GM18951 (cell line): ENCODE results near the gene ARHGAP8.
"Not testable (repeated sequence)": the region's sequence is repeated elsewhere in the genome, so short reads cannot be mapped to it uniquely, and the experiment has no call there.

ENCODE experiments used
- POLR2A ChIP-seq: IDR thresholded peaks from 4 replicates; pipeline ENCODE4 v1.6.1; 2011; ENCODE audit warnings: mild to moderate bottlenecking; ENCODE audit not compliant: insufficient read length, insufficient read depth; ENCODE audit errors: extremely low read depth
- in situ Hi-C: fragments of 300-500 bp; cut with MboI; formaldehyde crosslinking; loops from one replicate; pipeline ENCODE4 v1.12.0; 2022; ENCODE audit warnings: low sequenced_read_pairs, mixed read lengths, inconsistent platforms; ENCODE audit not compliant: unreplicated experiment

The ARHGAP8 gene

DNA sequence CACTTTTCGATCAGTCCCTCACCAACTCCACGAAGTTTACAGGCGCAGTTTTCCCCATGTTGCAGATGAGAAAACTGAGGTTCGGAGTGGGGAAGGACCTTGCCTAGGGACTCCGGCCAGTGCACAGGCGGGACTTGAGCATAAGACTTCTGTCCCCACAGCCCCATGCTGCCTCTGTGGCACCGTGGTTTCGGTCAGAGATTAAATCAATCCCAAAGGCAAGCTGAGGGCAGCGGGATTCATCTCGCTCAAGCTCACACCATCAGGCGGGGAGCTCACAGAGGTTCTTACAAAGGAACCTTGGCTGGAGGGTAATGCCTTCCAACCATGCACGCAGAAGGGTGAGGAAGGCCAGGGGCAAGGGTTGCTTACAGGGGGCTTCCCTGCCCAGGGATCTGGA, 141.9 kb downstream of the ARHGAP8 start:
- no peak for TF ChIP-seq POLR2A
- in situ Hi-C loops: no loop called here

GRCh38 chr22:44894782-44895181, 142.4 kb downstream of the ARHGAP8 start:
- in situ Hi-C loops: no loop called here
- TF ChIP-seq POLR2A: no peak

DNA sequence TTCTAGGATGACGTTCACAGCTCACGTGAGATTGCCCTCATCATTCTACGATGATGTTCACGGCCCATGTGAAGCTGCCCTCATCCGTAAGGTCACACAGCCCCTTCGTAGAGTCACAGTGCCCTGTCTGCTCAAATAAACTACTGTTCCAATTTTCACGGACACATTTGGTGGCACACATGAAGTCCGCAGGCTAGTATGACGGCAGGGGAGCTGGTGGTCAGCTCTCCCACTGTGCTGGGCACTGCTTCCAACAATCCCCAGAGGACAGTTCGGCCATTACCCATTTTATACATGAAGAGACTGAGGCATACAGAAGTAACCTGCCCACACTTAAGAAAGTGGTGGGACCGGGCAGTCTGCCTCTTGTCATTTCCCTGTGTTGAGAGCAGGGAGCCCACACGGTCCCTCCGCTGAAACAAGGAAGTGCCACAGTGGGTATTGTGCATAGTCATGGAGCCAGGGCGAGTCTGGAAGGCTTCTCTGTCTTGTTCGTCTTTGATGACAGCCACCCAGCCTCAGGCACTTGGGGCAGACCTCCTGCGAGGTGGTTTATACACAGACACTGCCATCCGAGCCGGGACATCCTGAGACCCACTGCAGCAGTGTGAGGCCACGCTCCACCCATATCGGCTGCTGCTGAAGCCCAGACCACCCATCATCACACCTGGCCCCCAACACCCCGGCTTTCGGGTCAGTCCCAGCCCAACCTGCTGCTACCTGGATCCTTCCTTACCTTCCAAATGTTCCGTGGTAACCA, 143.1 kb downstream of the ARHGAP8 start:
- TF ChIP-seq POLR2A: no peak
- in situ Hi-C loops: no loop called here

- no peak for TF ChIP-seq POLR2A
- in situ Hi-C loops: no loop called here
Measured at GRCh38 chr22:44898236-44898635, 145.9 kb downstream of the ARHGAP8 start.

- in situ Hi-C loops: no loop called here
- no peak for TF ChIP-seq POLR2A
Measured at GRCh38 chr22:44901301-44901700, 148.9 kb downstream of the ARHGAP8 start.

GRCh38 chr22:44903164-44903563, 150.8 kb downstream of the ARHGAP8 start:
- in situ Hi-C loops: not testable (repeated sequence)

GRCh38 chr22:44904492-44905152, 152.2 kb downstream of the ARHGAP8 start:
- in situ Hi-C loops: not testable (repeated sequence)

GRCh38 chr22:44906248-44906936, 154.0 kb downstream of the ARHGAP8 start:
- no peak for TF ChIP-seq POLR2A
- in situ Hi-C loops: no loop called here

- in situ Hi-C loops: no loop called here
- no peak for TF ChIP-seq POLR2A
Measured at GRCh38 chr22:44906999-44907644, 154.7 kb downstream of the ARHGAP8 start.

DNA sequence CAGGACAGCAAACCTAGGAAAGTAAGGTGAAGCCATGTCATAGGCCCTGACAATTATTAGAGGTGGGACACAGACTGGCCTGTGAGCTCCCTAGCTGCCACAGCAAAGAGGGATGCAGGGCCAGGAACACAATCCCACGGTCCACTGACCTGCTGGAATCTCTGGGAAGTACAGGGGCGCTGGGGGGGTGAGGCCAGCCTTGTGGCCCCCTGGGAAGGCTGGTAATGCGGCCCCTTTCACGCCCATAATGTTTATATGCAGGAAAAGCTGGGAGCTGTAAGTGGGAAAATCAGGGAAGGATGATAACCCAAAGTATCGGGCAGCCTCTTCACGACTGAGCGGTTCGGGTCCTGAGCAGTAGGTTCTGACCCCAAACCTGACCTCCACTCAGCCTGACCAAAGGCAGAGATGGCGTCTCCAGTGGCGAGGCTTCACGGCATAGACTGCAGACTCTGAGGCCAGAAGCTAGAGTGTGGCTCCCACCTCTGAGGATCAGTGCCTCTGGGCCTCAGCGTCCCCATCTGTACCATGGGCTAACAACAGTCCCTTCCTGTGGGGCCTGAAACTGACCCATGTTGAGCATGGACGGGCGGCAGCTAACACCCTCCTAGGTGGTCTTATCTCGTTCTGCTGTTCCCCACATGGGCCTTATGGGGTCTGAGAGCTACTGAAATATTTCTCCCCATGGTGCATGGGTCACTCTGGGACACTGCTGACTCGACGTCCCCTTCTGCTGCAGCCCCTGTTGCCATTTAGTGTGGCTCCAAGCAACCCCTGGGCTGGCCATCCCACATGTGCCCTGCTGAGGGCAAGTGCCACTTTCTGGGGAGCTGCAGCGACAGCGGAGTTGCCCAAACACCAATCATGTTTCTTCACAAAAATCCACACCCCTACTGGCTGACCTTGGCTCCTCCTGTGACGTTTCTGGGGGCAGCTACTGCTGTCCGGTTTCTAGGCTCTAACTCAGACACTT, 155.7 kb downstream of the ARHGAP8 start:
- in situ Hi-C loops: no loop called here
- TF ChIP-seq POLR2A: no peak

- in situ Hi-C loops: no loop called here
- no peak for TF ChIP-seq POLR2A
Measured at GRCh38 chr22:44909241-44909640, 156.9 kb downstream of the ARHGAP8 start.
